Medulla oblongata (tissue), 1 donor: Measurements from ENCODE around the gene NCKAP5.

Experiments
- DNase-seq: peaks from one replicate; pipeline ENCODE4 v3.0.0-alpha.2; 2015; ENCODE audit errors: extremely low spot score

Gene NCKAP5

GRCh38 chr2:132881546-132881945 is 686.7 kb downstream of the NCKAP5 start:
- no peak for DNase-seq

GRCh38 chr2:132877923-132878322 is 690.3 kb downstream of the NCKAP5 start:
- DNase-seq: no peak

- DNase-seq: no peak
These were observed 691.4 kb downstream of the NCKAP5 start for GRCh38 chr2:132876745-132877391.

GRCh38 chr2:132875193-132875592 is 693.1 kb downstream of the NCKAP5 start:
- DNase-seq: no peak

- DNase-seq: no peak
These were observed 694.5 kb downstream of the NCKAP5 start for GRCh38 chr2:132873738-132874137.

GRCh38 chr2:132871831-132872230 is 696.4 kb downstream of the NCKAP5 start:
- DNase-seq: no peak

GRCh38 chr2:132863961-132864360 is 704.3 kb downstream of the NCKAP5 start:
- no peak for DNase-seq

GRCh38 chr2:132860220-132860619 is 708.0 kb downstream of the NCKAP5 start:
- DNase-seq: no peak

- no peak for DNase-seq
These were observed 708.7 kb downstream of the NCKAP5 start for GRCh38 chr2:132859590-132859989.

- no peak for DNase-seq
These were observed 710.9 kb downstream of the NCKAP5 start for GRCh38 chr2:132857319-132857718.

GRCh38 chr2:132850688-132851087 is 717.6 kb downstream of the NCKAP5 start:
- DNase-seq: no peak

- DNase-seq: no peak
These were observed 719.1 kb downstream of the NCKAP5 start for GRCh38 chr2:132849118-132849517.

- DNase-seq: no peak
These were observed 722.9 kb downstream of the NCKAP5 start for GRCh38 chr2:132845339-132845738.

- no peak for DNase-seq
These were observed 723.7 kb downstream of the NCKAP5 start for GRCh38 chr2:132844585-132844984.

- no peak for DNase-seq
These were observed 730.5 kb downstream of the NCKAP5 start for GRCh38 chr2:132837769-132838168.

- no peak for DNase-seq
These were observed 737.9 kb downstream of the NCKAP5 start for GRCh38 chr2:132830321-132830827.

- no peak for DNase-seq
These were observed 742.7 kb downstream of the NCKAP5 start for GRCh38 chr2:132825601-132826000.

- no peak for DNase-seq
These were observed 743.5 kb downstream of the NCKAP5 start for GRCh38 chr2:132824716-132825115.

- no peak for DNase-seq
These were observed 752.0 kb downstream of the NCKAP5 start for GRCh38 chr2:132816234-132816633.

GRCh38 chr2:132815516-132815915 is 752.7 kb downstream of the NCKAP5 start:
- DNase-seq: no peak

- DNase-seq: peak; percentile 63
These were observed 753.6 kb downstream of the NCKAP5 start for GRCh38 chr2:132814651-132815050.

- DNase-seq: no peak
These were observed 754.8 kb downstream of the NCKAP5 start for GRCh38 chr2:132813422-132813821.

GRCh38 chr2:132811148-132811915 is 756.9 kb downstream of the NCKAP5 start:
- DNase-seq: no peak
